GM21528 (cell line): ENCODE results near the gene TXNDC11.

Source experiments
- ATAC-seq: cut with Tn5 transposase; IDR thresholded peaks from one replicate; pipeline ENCODE4 v1.9.1; 2021; ENCODE audit warnings: mild to moderate bottlenecking, moderate library complexity; ENCODE audit not compliant: unreplicated experiment, low FRiP score

The TXNDC11 gene

GRCh38 chr16:11677451-11677951, 65.2 kb downstream of the TXNDC11 start:
- no peak for ATAC-seq

GRCh38 chr16:11676799-11677198, 65.9 kb downstream of the TXNDC11 start:
- ATAC-seq = no peak

GRCh38 chr16:11675561-11676511, 66.8 kb downstream of the TXNDC11 start:
- no peak for ATAC-seq

- no peak for ATAC-seq
These were observed 67.7 kb downstream of the TXNDC11 start for GRCh38 chr16:11674818-11675560.

- ATAC-seq = no peak
These were observed 68.4 kb downstream of the TXNDC11 start for GRCh38 chr16:11674001-11674817.

GRCh38 chr16:11673091-11674000, 69.3 kb downstream of the TXNDC11 start:
- no peak for ATAC-seq

- no peak for ATAC-seq
These were observed 70.2 kb downstream of the TXNDC11 start for GRCh38 chr16:11672206-11673090.

- ATAC-seq = no peak
These were observed 71.0 kb downstream of the TXNDC11 start for GRCh38 chr16:11671676-11672075.

- no peak for ATAC-seq
These were observed 71.4 kb downstream of the TXNDC11 start for GRCh38 chr16:11671271-11671670.

- peak; percentile 30 for ATAC-seq
These were observed 72.2 kb downstream of the TXNDC11 start for GRCh38 chr16:11670171-11671131.

GRCh38 chr16:11669380-11670146, 73.1 kb downstream of the TXNDC11 start:
- no peak for ATAC-seq

- ATAC-seq = no peak
These were observed 73.9 kb downstream of the TXNDC11 start for GRCh38 chr16:11668623-11669379.

GRCh38 chr16:11667824-11668622, 74.6 kb downstream of the TXNDC11 start, which contains the start of gene SNN:
Gene SNN, plus strand, starts transcription at chr16:11668455. Its CDS starts 7,605 bp downstream, at chr16:11676060.
- peak; percentile 54 for ATAC-seq

- no peak for ATAC-seq
These were observed 75.3 kb downstream of the TXNDC11 start for GRCh38 chr16:11667221-11667823.
